K562 (cell line): ENCODE results near the gene ZDHHC5.

ENCODE experiments used
- ATF2 ChIP-seq: sonication (generic); formaldehyde crosslinking; IDR thresholded peaks from 2 replicates; pipeline ENCODE4 v1.8.1; 2022; ENCODE audit warnings: missing genetic modification reagents
- EZH2 ChIP-seq: IDR thresholded peaks from 2 replicates; pipeline ENCODE4 v1.6.1; 2012; ENCODE audit warnings: low read depth, mild to moderate bottlenecking, inconsistent platforms, low read length, borderline replicate concordance
- HDAC8 ChIP-seq: fragments of 450-650 bp; IDR thresholded peaks from 2 replicates; pipeline ENCODE4 v1.6.1; 2016; ENCODE audit warnings: mild to moderate bottlenecking, missing genetic modification characterization, moderate library complexity, missing compliant biosample characterization
- SFPQ ChIP-seq: fragments of 200-400 bp; formaldehyde crosslinking; IDR thresholded peaks from 2 replicates; pipeline ENCODE4 v1.6.1; 2017; ENCODE audit warnings: mild to moderate bottlenecking, low read depth, low read length, moderate library complexity
- TF ChIP-seq, protein P1 (sequence below): fragments of 250-450 bp; sonication (Bioruptor Pico); IDR thresholded peaks from 2 replicates; pipeline ENCODE4 v1.8.0; 2022; ENCODE audit warnings: inconsistent platforms
- TF ChIP-seq, protein P2 (sequence below), 3 experiments: IDR thresholded peaks in 2 of 3; conservative IDR thresholded peaks in 1 of 3; 2 replicates each; pipeline ENCODE4 v1.5.1; 2011 to 2012; ENCODE audit warnings: low read length in 3 of 3, mild to moderate bottlenecking in 3 of 3, control low read depth in 2 of 3, improper control_type of control experiment in 1 of 3, inconsistent platforms in 1 of 3, low read depth in 1 of 3, mixed read lengths in 1 of 3, moderate library complexity in 1 of 3; ENCODE audit not compliant: insufficient read depth in 2 of 3

DNA sequence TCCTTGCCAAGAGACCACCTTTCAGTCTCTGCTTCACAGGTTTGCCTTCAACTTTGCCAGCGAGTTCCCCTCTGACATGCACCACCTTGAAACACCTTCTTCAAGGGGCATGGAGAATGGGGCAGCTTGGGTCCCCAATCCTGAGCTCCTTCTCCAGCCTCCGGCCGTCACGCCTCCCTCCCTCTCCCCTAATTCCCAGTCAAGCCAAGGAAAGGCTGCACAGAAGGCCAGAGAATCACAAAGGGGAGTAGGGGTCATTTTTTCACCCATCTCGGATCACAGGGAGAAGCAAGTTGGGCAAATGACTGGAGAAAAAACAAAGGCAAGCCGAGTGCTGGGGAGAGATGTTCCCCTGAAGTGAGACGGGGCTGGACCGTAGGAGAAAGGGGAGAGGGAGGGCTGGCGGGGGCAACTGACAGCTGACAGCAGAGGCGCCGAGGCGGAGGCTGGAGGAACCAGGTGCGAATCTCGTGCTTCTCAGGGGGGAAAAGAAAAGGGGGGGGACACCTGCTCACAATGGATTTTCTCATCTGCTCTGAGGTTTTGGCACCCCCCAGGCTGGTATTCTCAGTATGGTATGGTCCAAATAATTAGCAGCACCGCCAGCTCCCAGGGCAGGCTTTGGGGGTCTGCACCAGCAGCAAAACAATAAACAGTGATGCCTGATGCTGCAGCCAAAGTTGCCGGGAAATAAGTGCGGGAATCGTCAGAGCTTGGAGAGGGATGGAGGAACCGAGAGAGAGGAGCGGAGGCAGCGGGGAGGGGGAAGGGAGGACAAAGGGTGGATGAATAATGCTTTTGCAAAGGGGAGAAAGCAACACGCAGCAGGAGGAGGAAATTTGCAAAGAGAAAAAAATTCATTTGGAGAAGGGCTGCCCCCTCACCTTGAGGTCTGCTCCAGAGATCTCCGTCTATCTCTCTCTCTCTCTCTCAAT lies 18.8 kb upstream of the ZDHHC5 start:
- TF ChIP-seq ATF2 (no peak), SFPQ (no peak), HDAC8 (no peak), EZH2 (no peak)
- TF ChIP-seq, protein P1, sequence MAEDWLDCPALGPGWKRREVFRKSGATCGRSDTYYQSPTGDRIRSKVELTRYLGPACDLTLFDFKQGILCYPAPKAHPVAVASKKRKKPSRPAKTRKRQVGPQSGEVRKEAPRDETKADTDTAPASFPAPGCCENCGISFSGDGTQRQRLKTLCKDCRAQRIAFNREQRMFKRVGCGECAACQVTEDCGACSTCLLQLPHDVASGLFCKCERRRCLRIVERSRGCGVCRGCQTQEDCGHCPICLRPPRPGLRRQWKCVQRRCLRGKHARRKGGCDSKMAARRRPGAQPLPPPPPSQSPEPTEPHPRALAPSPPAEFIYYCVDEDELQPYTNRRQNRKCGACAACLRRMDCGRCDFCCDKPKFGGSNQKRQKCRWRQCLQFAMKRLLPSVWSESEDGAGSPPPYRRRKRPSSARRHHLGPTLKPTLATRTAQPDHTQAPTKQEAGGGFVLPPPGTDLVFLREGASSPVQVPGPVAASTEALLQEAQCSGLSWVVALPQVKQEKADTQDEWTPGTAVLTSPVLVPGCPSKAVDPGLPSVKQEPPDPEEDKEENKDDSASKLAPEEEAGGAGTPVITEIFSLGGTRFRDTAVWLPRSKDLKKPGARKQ (CRISPR knock-in tag): no peak
- TF ChIP-seq, protein P2, sequence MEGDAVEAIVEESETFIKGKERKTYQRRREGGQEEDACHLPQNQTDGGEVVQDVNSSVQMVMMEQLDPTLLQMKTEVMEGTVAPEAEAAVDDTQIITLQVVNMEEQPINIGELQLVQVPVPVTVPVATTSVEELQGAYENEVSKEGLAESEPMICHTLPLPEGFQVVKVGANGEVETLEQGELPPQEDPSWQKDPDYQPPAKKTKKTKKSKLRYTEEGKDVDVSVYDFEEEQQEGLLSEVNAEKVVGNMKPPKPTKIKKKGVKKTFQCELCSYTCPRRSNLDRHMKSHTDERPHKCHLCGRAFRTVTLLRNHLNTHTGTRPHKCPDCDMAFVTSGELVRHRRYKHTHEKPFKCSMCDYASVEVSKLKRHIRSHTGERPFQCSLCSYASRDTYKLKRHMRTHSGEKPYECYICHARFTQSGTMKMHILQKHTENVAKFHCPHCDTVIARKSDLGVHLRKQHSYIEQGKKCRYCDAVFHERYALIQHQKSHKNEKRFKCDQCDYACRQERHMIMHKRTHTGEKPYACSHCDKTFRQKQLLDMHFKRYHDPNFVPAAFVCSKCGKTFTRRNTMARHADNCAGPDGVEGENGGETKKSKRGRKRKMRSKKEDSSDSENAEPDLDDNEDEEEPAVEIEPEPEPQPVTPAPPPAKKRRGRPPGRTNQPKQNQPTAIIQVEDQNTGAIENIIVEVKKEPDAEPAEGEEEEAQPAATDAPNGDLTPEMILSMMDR (IDR thresholded peaks at IDR 0.05 in 2 of 3, conservative IDR thresholded peaks at IDR 0.05 in 1 of 3; ENCODE audit: insufficient read depth in 2 of 3, low read depth in 1 of 3, low read length in 3 of 3): no peak
